Inflammatory macrophage (primary cell): ENCODE results near the gene COL4A1.

Source experiments
- DNase-seq, 2 donors: peaks; one replicate each; pipeline ENCODE4 v3.0.0-alpha.2; 2020 to 2022

COL4A1 gene

DNA sequence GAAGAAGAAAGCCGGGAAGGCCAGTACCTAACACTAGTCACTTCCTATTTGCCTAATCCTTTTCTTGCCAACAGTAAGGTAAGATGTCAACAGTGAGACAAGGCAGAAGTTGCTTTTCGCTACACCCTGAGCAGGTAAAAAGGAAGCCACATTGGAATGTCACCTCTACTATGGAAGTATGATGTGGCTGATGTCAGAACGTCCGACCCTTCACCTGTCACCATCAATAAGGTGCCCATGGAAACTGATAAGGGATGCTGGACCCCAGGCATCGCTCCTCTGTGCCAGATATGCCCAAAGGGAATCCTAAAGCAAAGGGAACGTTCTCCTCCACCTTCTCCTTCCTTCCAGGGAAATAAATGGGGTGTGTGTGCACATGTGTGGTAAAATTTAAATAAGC, 34.3 kb downstream of the COL4A1 start:
- no peak for DNase-seq

DNA sequence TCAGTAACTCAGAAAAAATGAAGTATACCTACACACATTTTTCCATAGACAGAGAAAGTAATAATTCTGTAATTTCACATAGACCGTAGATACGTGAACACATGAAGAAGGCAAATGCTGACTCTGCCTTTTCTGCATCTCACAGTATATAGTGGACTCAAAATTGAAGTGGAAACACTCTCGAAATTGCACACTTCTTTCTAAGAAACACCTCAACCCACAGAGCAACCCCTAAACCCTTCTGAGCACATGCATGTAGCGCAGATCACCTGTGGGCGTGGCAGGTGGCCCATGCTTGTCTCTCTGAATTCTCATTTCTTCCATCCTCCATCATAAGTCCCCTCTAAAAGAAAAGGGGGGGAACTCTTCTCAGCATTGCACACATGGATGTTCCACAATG, 34.7 kb downstream of the COL4A1 start:
- DNase-seq: no peak

DNA sequence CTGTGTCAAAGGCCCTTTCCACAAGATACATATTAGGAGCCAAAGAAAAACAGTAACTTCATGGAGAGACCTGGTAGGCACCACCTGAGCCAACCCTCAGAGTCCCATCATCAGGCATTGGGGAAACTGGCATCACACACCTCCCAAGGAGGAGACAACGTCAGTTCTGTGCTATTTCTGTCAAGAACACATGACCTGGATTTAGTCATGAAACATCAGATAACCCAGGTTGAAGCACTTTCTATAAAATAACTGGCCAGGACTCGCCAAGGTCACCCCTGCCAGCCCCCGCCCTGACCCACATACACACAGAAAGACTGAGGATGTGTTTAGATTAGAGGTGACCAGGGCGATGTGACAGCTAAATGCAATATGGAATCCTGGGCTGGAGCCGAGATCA, 35.6 kb downstream of the COL4A1 start:
- DNase-seq: no peak

DNA sequence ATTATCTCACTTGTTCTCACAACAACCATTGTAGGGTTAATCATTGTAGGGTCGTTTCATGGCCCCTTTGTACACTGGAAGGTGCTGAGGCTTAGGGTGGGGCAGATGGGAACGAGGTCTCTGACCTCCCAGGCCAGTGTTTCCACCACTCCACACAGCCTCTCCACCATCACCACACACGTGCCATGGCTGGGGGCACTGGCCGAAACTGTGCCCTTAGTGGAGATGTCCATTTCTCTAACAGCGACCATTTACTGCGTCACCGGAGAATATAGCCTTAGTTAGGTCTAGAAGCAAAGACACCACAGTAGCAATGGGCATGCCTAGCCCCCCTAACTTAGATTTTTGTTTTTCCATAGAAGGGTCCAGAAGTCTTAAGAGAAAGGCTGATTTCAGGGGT, 36.5 kb downstream of the COL4A1 start:
- DNase-seq: no peak

DNA sequence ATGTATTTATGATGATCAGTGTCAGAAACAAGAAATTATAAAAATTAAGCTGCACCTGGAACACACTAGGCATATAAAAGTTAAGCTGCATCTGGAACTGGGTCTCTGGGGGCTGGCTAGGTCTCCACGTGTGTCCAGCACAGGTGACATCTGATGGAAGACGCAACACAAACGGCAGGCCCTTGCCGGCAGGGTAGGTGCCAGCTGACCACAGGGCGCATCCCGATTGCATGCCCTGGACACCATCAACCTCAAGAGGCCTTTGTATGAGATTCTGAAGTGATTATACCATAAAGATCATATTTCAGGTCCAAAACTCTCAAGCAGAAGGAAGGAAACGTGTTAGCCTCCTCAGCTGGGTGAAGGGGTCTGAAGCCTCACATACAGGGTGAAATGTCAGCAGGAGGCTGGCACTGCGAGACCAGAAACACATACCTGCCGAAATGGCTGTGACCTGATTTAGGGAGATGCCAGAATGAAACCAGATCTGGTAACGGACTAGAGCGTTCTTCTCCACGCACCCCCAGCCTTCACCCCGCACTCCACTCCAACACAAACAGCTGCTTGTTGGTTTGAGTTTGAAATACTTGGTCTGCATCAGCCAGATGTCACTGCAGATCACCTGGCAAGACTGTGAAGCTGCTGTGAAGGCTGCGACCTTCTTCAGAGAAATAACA, 37.3 kb downstream of the COL4A1 start:
- DNase-seq: no peak

DNA sequence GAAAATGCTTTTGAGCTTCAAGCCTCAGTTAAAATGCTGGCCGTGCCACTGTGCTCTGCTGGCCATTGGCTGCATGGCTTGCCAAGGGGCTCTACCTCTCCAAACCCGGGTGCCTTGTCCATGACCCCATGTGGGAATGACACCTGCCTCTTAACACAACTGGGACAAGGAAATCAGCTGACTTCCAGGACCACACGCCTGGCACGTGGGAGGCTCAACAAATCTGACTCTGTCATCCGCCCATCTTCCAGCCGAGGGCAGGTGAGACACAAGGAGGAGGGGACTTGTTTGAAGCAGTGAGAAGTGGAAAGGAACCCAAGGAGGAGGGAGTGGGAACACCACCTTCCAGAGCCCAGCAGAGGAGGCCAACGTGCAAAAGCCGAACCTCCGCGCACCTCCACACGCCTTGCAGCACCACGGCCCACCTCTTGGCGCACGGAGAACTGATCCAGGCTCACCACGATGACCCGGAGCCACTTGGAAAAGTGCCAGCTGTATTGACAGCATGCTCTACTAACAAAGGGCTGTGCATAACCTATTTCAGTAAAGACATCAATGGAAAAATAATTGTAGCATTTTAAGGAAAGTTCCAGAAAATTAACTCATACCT, 38.3 kb downstream of the COL4A1 start:
- DNase-seq: no peak

DNA sequence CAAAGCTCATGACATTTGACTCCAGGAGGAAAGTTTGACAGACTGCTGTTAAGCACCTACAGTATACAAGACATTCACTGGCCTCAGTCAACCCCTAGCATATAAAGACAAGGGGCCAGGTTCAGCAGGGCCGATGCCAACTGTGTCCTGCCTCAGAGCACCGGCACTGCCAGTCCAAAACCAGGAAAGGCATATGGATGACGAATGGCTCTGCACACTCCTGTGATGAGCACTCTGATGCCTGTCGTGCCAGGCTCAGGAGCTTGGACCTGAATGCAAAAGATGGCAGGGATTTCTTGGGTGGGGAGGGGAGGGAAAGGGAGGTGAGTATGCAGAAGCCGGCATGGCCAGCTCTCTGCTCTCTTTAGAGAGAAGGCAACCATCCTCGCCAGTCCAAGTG, 38.9 kb downstream of the COL4A1 start:
- DNase-seq: no peak

DNA sequence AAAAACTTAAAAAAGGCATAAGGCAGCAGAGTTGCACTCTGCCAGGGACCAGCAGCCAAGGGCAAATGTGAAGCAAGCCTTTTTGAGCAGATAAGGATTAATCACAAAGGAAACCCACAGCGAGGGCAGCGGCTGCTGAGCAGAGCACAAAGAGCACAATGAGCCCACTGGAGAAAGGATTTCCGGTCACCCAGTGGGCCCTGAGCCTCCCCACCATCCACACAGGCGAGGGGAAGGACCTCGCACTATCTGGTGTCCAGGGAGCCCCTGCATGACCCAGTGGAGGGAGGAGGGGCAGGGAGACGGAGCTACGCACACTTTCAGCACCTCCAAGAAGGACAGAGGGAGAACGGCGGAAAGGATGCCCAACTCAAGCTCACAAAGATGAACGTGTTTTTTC, 40.0 kb downstream of the COL4A1 start:
- no peak for DNase-seq

DNA sequence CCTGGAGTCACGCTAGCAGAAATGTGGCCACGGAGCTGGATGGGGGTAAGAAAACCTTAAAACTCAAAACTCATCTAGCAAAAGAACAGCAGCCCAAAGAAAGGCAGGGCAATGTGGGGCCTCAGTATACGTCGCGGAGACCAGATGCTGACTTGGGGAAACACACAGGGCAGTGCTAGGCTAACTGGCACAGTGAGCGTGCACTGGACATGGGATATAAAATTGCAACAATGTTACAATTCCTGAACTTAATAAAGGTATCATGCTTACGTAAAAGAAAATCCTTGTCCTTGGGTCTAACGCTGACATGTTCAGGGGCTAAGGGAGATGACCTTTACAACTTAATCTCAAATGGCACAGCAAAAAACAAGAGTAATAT, 40.5 kb downstream of the COL4A1 start:
- DNase-seq: no peak

DNA sequence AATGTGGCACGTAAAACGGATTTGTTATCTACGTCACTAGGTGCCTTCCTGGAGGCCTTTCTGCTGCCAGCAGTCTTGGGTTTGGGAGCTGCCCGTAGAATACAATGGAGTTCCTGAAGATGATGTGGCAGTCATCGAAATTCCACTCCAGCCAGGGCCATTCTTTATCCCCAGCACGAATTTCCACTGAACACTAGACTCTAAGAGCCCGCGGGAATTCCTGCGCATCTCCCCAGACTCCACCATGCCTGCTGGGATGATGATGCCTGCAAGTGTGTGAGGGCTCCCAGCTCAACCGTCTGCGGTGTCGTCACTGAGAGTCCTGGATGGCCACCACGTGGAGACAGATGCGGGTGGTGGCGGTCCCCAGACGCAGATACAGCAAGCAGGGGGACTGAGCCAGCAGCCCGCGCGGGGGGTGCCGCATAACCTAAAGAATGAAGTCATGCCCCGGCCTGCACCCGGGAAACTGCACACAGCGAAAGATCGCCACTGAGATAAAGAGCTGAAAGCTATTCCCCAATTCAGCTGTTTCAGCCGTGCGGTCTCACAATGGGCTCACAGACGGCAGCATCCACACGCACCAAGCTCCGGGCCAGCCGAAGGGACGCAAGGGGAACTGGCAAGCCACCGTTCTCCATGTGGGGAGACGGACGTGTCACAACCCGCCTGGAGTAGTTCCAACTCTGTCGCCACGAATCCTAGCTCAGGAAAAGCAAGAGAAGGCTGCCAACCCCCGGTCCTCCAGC, 41.1 kb downstream of the COL4A1 start:
- no peak for DNase-seq

DNA sequence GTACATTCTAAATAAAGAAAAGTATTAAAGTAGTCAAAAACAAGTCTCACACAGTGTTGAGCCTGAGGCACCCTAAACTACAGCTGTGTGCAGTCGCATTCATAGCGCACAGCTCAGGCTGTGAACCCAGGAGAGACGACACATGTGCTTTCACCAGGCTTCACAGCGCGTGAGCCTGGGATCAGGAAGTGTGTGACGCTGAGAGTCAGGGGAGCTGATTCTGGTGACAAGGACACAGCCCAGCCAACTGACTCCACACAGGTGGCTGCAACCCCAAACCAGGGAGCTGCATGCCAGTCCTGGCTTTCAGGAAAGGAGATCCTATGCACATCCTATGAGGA, 41.6 kb downstream of the COL4A1 start:
- no peak for DNase-seq

DNA sequence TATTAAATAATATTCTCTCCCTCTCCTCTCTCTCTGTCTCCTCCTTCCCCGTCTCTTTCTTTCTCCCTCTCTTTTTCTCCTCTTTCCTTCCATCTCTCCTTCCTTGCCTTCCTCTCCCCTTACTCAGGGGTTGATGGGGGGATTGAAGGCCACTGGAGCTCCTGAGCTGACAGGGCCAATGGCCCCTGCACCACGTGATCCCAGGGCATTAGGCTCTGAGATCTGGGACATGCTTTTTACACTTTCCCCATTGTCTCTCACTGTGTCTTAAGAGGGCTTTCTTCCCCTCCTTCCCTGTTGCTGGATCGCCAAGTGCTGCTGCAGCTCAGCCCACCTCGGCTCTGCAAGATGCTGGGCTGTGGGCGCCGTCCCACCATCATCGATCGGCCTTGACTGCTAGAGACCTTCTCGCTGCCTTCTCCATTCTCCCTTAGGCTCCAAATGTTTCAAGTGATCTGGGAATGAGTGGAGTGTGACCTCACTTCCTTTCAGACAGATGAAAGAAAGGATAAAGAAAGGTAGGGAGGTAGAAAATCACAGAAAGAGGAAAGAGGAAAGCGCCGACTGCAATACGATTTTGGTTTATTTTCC, 42.2 kb downstream of the COL4A1 start:
- DNase-seq: no peak

DNA sequence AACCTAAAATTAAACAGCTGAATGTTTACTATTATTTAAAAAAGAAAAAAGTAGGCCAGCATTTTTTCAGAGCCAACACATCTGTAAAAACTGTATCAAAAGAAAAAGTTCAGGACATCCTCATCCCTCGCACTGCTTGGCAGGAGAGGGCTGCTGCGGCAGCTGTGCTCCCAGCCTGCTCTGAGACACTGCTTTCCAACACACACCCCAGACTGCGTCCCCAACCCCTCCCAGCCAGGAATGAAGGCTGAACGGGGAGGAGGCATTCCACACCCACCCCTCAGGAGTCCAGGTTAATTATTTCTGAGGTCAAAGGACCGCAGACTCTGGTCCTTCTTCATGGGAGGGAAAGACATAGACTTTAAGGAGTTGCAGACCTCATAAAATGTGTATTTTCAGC, 43.1 kb downstream of the COL4A1 start:
- no peak for DNase-seq

DNA sequence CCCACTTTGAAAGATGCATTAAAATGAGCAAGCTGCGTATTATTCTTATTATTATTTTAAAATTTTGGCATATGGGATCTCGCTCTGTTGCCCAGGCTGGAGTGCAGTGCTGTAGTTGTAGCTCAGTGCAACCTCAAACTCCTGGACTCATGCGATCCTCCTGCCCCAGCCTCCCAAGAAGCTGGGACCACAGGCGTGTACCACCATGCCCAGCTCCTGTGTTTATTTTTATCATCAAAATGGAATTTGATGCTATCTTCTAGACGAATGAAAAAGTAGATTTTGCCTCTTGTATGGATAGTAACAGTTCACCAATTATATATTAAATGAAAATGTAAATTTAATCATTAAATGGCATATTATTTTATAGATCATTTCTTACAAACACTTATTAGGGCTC, 43.6 kb downstream of the COL4A1 start:
- DNase-seq: no peak

DNA sequence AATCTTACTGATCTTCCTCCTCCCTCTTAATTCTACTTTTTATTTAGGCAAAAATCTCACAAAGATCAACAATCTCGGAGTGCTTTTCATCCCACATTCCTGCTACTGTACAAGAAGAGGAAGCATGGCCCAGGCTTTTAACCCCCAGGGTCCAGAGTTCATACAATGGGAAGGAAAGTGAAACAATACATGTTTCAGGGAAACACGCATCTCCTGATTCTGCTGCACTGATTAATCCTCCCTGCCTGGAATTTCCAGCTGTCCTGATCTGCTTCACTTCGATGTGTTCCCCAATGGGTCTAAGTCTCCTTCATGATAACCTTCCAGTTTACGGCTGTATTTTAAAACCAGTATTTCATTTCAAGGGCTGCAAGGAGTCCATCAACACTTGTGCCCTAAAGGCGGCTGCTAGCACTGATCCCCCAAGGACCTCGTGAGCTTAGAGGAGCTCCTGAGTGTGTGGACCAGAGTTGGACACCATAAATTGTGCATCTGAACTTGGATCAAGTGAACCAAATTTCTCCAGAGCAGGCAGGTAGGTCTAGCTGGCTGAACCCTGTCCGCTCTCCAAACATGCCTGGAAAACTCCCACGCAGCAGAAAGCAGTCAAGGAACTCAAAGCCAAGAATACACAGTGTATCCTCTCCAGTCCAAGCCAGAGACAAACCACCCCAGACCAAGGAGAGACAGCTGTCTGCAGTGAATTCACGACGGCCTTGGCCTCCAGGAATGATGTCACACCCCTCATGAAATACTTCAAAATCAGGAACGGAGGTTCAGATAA, 44.3 kb downstream of the COL4A1 start:
- DNase-seq: no peak

DNA sequence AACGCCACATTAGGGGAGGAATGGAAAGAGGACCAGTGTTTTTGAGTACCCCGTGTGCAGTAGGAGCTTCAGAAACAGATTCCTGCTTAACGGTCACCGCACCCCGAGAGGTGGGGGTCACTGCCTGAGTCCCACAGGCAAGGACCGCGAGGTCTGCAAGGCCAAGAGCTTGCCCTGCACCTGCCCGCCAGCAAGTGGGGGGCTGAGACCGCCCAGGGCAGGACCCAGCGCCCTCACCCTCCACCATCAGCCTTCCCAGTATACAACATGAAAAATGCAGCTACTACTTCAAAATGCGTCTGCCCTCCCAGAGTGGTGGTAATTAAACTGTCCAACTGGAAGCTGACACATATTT, 44.9 kb downstream of the COL4A1 start:
- DNase-seq: no peak

DNA sequence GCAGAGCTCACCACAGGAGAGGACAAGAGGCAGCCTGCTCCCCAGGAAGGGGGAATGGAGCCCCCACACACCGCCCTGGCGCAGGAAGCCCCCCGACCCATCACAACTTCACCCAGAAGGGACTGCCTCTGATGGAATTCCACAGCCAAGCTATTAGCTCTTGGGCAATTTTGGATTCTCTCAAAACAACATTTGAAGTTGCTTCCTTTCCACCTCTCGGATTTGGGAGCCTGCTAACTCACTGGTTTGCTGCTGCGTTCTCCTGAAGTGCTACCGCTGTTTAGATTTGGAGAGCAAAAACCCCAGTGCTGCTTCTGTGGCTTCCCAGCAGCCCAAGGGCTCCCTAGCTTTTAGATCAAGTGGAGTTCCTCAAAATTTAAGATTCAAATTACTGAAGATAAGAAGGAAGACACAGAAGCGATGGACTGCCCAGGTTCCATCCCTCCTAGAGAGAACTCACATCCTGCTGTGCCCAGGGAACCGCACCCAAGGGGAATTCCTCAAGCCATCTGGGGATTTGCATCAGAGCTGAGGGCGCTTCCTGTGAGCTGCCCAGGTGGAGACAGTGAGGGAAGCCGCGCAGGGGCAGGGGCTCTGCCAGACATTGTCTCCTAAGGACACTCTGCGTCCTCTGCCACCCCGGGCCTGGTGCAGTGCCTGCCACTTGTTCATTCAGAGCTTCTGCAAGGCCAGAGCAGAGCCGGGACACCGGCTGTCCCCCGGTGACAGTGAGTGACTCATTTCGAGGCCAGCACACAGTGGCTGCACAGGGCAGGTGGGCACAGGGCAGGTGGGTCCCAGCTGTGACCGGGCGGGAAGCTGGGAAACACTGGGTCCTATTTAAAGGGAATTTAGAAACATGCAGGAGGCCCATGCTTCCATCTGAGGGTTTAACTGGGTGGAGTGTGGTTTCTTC, 45.5 kb downstream of the COL4A1 start:
- no peak for DNase-seq

DNA sequence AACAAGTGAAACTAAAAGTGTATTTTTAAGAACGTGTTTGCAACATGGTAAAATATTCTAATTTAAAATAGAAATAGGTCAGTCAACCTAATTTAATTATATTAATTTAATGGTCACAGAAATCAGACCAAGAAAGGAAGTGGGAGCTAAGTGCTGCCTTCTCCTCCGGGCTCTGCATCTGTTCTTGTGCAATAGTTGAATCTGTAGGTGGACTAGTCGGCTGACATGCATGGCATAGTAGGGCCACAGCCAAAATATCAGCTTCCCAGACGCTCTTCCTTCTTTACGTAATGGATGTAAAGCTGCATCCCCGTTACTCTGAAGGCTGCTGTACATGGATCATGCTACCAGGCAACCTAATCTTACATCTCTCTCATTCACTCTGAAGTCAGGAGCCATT, 47.3 kb downstream of the COL4A1 start:
- no peak for DNase-seq

DNA sequence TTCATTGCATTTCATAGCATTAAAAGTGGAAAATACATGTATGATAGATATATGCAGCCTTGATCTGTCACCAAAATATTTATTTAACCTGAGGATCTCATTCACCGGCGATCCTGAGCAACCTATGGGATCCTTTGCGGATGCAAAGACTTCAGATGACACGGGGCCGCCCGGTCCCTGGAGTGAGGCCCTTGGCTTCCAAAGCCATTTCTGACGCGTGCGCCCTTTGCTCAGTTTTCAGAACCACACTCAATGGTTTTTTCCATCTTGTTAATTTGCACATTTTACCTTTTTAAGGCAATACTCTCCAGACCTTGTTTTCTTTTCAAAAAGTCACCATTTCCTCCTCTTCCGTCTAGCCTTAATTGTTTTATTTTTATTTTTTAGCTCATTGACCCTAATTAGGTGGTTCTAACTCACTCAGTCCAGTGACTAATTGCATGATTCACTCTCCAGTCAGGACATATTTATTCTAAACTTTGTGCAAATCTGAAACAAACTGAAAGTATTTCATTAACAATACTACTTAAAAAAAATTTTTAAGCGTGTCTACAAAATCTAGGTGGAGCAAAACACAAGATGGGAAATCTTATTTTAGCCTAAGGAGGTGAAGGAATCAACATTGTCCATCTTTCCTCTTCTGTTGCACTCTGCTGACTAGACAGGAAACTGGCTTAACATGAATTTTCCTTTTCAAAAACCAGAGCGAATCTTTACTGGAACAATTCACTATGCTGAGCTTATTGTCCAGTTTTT, 47.9 kb downstream of the COL4A1 start:
- no peak for DNase-seq

DNA sequence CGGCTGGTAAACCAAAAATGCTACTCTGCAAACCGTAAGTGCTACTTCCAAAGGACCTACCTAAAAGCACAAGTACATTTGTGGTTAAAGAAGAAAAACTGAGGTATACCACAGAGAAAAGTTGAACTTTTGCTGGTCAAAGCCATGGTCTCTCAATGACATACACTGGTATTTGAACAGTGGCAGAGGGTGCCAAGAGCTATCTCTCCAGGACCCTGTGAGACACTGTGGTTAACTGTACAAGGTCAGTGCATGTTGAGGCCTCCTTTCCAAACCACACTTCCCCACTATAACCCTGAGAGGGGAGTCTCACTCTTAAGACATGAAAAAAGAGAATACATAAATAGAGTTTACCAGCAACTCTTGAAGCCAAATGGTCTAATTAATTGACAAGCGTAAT, 49.5 kb downstream of the COL4A1 start:
- no peak for DNase-seq

DNA sequence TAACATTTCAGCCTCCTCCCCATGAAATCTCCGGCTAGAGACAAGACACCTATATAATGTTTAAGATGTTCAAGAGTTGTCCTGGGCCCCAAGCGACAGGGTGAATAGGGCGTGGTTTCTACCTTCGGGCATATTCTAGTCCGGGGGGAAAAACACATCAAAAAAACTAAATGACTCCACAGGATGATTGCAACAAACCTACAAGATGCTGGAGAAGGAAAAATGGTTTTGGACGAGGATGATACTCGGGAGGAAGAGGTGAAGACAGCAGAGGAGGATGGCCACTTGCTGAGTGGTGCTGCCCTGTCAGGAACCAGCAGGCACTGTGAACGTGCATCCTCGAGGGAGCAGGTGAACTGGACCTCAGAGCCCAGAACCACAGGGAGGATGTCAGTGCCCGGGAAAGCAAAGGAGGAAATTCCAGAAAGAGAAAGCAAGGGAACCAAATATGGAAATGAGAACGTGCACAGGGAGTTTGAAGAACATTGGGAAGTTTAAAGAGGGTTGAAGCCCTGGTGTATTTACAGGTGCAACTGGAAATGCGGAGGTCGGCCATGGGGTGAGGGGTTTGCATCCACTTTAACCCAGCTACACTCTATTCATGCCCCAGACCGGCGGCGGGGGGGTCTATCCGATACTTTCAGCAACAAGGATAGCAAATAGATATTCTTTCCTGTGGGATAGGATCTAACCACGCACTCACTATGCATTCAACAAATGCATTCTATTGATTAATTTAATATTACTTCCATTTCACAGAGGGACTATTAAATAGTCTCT, 50.6 kb downstream of the COL4A1 start:
- DNase-seq: no peak
